T1000 (cell line): ENCODE results near the gene SBNO2.
"Not testable (repeated sequence)": the region's sequence is repeated elsewhere in the genome, so short reads cannot be mapped to it uniquely, and the experiment has no call there.

Source experiments
- DNase-seq: peaks from one replicate; lab custom pipeline; 2025; ENCODE audit warnings: mixed read lengths; lab: John Stamatoyannopoulos, UW

Gene SBNO2

DNA sequence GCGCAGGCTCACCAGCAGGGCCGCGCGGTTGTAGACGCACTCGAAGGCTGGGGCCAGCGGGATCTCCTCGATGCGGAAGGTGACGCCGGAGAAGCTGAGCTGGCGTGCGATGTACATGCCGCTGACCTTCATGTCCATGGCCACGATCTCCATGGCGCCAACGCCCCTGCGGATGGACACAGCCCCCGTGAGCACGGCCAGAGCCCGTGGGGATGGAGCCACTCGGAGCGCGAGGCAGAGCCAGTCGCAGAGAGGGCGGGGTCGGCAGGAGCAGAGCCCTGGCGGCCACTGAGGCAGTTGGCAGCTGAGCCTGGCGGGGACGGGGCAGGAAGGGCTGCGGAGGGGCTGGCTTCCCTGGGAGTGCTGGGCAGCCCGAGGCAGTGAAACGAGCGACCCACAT, 55.1 kb downstream of the SBNO2 start:
- DNase-seq: no peak

DNA sequence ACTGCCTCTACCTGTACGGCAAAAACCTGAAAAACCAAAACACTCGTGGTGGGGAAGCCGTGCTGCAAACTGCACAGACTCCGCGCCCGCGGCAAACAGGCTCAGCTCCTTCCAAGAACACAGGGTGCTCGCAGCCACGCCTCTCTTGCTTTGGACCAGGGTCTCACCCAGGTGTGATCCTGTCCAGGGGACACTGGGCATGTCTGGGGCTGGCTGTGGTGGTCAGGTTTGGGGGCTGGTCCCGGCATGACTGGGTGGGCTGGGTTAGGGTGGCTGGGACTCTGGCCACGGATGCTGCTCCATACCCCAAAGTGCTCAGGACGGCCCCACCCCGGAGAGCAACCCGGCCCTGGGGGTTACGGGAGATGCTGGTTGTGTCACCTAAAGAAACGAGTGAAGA, 56.4 kb downstream of the SBNO2 start:
- no peak for DNase-seq

- DNase-seq: no peak
Observed at GRCh38 chr19:1116726-1117581, 57.1 kb downstream of the SBNO2 start.

GRCh38 chr19:1115646-1116420, 58.2 kb downstream of the SBNO2 start:
- no peak for DNase-seq

DNA sequence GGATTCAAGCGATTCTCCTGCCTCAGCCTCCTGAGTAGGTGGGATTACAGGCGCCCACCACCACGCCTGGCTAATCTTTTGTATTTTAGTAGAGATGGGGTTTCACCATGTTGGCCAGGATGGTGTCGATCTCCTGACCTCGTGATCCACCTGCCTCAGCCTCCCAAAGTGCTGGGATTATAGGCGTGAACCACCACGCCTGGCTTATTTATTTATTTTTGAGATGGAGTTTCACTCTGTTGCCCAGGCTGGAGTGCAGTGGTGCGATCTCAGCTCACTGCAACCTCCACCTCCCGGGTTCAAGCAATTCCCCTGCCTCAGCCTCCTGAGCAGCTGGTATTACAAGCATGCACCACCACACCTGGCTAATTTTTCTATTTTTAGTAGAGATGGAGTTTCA, 59.3 kb downstream of the SBNO2 start:
- not testable (repeated sequence) for DNase-seq

DNA sequence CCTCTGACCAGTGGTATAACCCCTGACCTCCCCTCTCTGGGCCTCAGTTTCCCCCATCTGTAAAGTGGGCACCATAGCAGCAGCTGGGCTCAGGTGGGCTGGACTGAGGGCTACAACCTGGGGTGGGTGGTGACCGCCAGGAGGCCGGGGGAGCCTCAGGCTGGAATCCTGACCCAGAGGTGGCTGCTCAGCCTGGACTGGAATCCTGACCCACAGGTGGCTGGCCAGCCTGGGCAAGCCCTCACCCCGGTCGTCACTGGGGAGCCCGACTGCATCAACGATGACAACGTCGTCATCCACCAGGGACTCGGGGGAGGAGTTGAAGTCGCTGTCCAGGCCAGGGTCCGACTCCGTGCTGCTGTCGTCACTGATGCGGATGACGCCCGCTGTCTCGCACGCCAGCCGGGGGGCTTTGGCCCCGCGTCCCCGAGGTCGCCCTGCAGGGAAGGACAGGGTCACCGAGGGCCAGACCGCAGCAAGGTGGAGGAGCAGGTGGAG, 60.0 kb downstream of the SBNO2 start:
- no peak for DNase-seq

DNA sequence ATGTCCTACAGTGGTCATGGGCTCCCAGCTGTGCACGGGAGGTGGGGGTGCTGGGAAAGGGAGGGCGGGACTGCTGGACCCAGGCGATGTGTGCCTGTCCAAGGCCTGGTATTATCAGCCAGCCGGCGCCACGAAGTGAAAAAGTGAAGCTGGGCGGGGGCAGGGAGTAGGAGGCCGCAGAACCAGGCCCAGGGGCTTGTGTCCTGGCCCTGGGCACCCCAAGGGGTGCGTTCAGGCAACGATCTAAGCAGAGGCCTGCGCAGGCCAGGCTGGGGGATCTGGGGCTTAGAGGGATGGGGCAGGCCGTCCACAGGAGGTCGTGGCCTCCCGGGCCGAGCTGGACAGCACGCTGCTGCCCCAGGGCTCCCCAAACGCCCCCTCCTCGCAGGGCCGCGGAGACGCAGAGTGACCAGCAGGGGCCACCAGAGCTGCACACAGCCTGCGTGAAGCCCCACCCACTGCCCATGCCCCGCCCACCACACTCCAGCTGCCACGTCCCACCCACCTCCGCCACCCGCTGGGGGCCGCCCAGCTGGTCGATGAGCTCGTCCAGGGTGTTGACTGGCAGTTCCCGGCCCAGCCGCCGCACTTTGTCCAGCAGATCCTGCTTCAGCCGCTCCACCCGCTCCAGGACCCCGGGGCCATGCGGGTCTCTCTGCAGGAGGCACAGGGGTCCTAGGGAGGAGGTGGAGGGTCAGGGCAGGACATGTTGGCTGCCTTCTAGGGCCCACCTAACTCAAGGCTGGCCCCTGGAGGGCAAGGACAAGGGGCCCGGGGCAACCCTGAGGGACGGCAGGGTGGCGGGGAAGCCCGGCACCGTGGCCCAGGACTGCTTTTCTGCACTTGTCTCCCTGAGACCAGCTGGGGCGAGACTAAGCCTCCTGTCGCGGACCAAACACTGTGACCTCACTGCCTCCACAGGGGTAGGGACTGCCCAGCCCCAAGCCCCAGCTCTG, 60.8 kb downstream of the SBNO2 start:
- peak; percentile 91 for DNase-seq

DNA sequence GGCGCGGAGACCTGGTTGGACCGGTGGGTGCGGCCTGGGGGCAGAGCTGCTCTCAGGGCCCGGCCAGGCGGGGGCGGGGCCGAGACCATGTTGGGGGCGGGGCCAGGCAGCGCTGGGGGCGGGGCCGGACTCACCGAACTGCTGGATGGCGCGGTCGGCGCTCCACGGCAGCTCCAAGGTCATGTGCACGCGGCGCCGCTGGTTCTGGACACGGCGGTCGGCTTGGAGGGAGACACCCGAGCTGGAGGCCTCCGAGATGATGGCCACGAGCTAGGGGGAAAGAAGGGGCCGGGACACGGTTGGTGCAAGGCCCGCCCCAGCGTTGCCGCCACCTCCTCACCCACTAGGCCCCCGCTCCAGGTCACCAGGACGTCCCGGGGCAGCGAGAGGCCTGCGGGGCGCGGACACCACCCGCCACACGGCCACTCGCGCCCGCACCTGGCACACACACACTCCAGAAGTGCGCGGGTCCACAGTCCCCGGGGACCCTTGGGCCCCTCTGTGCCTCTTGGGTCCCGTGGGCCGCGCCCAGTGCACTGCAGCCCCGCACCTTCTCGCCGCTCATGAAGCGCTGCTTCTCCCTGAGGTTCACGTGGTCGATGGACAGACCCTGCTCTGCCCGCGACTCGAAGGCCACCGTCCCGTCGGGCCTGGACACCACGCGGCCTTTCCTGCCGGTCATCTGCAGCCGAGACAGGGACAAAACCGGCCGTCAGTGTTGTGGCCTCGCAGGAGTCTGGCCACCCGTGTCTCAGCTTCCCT, 61.6 kb downstream of the SBNO2 start:
- peak; percentile 31 for DNase-seq

- DNase-seq: no peak
Observed at GRCh38 chr19:1111641-1112267, 62.3 kb downstream of the SBNO2 start.

DNA sequence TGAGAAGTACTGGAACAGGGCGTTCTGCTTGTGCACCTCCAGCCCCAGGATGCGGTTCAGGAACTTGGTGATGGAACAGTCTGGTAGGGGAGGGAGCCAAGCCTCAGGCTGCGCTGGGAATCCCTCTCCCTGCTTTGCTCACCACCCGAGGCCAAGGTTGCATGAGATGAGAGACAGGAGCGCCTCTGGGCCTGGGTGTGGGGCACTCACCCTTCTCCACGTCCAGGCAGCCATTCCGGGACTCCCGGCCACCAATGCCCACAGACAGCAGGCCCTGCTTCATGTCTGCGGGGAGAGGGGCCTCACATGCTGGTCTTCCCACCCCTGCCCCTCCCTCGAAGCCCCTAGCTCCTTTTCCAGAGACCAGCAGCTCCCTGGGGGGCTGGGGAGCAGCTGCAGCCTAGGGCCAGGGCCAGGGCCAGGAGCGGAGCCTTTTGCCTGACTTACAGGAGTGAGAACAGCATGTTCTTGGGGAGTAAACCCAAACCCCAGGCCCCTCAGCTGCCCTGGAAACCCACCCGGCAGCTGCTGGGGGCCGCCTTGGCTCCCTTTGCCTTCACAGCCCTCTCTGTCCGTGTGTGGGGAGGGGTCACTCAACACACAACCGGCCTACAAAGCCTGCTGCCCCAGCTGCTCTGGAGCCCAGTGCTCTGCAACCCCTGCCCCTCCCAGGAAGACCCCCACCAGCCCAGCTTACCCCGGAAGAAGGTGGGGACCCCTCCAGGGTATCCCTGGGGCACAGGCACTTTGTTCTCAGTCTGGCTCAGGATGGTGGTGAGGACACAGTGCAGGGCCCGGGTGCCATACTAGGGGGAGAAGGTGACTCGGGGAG, 63.0 kb downstream of the SBNO2 start:
- DNase-seq: no peak

DNA sequence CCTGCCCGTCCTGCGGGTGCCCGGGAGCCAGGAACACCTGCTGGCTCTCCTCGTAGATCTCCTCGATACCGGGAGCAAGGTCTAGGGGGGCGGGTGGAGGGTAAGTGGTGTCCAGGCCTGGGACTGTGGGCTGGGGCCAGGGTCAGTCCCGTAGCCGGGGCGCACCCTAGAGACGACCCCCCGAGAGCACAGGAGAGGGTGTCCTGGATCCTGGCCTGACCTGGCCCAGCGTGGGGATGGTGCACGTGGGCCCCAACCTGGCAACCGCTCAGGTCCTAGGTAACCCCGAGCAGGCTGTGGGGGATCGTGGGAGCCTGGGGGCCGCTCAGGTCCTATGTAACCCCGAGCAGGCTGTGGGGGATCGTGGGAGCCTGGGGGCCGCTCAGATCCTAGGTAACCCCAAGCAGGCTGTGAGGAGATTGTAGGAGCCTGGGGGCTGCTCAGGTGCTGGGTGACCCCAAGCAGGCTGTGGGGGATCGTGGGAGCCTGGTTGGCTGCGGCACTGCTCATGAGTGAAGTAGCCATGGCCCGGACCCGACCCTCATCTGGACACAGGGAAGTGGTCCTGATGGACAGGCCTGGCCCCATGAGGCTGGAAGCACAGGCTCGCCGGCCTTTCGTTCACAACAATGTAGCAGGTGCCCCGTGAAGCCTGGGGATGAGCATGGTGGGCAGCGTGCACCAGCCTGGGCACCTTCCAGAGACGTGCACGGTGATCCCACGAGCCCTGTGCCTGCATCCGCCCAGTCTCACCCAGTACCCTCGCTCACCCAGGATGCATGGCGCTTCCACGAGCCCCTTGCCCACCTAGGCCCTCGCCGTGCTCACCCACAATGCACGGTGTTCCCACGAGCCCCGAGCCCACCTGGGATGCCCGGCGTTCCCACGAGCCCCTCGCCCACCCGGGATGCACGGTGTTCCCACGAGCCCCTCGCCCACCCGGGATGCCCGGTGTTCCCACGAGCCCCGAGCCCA, 64.1 kb downstream of the SBNO2 start:
- DNase-seq: no peak

GRCh38 chr19:1109032-1109551, 65.0 kb downstream of the SBNO2 start:
- no peak for DNase-seq

- DNase-seq: no peak
Observed at GRCh38 chr19:1108291-1109031, 65.6 kb downstream of the SBNO2 start.

DNA sequence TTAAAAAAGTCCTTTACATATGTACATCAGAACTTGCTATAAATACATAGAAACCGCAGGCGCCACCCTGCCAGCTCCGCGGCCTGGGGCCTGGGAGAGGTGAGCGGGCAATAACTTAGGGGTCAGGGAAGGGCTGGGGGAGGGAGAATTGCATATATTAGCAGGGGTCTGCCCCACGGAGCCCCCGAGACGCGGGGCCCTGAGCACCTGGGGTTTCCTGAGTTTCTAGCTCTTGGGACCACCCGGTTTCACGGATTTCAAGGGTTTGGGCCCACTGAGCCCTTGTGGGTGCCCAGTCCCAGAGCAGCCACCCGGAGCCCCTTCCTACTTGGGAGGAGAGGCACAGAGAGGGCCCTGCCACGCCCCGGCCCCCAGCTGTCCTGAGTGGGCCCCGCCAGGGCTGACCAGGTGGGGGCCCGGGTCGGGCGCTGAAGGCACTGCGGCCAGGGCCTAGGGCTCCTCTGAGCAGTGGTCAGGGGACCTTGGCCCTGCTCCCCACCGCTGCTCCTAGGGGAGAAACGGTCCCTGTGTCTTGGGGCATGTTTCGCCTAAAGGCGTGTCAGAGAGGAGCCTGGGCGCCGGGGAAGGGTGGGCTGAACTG, 66.3 kb downstream of the SBNO2 start:
- DNase-seq: no peak

DNA sequence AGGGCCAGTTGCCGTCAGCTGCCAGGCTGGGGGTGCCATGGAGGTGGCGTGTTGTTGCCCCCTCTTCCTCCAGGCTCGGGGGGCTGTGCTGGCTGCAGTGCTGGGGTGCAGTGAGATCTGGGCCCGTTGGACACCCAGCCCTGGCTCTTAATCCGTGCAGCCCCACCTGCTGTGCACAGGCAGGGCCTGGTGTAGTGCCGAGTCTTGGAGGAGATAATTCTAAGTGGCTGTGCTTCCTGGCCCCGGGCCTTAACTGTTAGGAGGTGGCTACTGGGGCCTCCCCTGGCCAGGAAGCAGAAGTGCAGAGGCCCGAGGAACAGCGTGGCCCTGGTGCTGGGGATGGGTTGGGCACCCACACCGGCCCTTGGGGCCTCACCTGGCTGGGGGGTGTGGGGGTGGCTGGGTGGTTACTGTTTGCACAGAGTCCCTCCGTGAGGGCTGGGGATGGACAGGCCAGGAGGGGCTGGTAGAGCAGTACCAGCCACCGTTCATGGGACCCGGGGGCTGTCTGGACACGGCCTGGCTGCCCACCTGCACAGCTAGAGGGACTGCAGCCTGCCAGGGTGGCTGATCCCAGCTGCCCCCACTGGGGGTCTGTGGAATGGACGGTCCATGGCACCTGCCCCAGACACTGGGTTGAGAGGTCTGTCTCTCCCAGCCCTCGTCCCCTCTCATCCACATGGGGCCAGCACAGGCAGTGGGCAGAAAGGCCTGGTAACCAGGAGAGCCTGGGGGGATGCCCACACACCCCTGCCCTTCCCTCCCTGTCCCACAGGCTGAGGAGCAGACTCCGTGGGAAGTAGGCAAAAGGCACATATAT, 67.0 kb downstream of the SBNO2 start:
- DNase-seq: peak; percentile 27
